ENCODE measurements around the gene LY9.

LY9 gene

GRCh38 chr1:160799641-160800040 is 3.7 kb downstream of the LY9 start:
- in situ Hi-C loops (cut with HindIII; ENCODE audit: low sequenced_read_pairs), result no loop called here
- no peak for TF ChIP-seq CTCF (IDR thresholded peaks at IDR 0.05; ENCODE audit: low read depth, low read length)
- DNase-seq (ENCODE audit: low read depth, low spot score), result no peak
- no peak overlapping the region for H3K4me3 ChIP-seq (ENCODE audit: low read depth, low read length)

DNA sequence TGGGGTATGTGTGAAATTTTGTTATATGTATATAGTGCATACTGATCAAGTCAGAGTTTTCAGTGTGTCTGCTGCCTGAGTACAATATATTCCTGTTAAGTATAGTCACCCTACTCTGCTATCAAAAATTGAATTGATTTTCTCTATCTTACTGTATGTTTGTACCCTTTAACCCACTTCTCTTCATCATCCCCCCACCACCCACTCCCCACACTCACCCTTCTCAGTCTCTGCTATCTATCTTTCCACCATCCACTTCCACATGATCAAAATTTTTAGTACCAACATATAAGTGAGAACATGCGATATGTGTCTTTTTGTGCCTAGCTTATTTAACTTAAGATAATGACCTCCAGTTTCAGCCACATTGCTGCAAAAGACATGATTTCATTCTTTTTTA is 4.2 kb downstream of the LY9 start:
- DNase-seq (ENCODE audit: low read depth, low spot score), result no peak
- in situ Hi-C loops (cut with HindIII; ENCODE audit: low sequenced_read_pairs), result no loop called here
- no peak for TF ChIP-seq CTCF (IDR thresholded peaks at IDR 0.05; ENCODE audit: low read depth, low read length)
- H3K4me3 ChIP-seq (ENCODE audit: low read depth, low read length), result no peak overlapping the region

GRCh38 chr1:160800645-160801408 is 4.9 kb downstream of the LY9 start:
- H3K4me3 ChIP-seq (ENCODE audit: low read depth, low read length), result no peak overlapping the region

DNA sequence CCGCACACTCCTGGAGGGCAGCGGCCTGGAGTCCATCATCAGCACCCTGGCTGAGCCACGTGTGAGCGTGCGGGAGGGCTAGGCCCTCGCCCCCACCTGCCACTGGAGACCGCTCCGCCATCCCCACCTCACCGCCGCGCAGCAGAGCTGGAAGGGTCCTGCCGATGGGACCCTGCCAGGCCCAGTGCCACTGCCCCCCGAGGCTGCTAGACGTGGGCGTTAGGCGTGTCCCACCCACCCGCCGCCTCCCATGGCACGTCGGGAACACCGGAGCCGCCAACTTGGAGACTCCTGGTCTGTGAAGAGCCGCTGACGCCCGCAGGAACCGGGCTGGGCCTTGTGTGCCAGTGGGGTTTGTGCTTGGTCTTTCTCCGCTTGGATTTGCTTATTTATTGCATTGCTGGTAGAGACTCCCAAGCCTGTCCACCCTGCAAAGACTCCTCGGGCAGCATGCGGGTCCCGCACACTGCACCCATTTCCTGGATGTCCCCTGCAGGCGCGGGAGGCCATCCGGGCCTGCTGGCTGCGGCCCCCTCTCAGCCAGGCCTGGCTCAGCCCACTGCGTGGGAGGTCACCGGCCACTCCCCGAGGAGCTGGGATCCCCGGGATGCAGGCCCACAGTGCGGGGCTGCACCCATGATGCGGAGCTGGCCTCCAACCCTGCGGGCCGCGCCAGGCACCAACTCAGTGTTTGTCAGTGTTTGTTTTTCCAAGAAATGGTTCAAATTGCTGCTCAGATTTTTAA is 6.0 kb downstream of the LY9 start:
- DNase-seq (ENCODE audit: low read depth, low spot score), result no peak
- no peak for TF ChIP-seq CTCF (IDR thresholded peaks at IDR 0.05; ENCODE audit: low read depth, low read length)
- in situ Hi-C loops (cut with HindIII; ENCODE audit: low sequenced_read_pairs), result no loop called here
- H3K4me3 ChIP-seq (ENCODE audit: low read depth, low read length), result no peak overlapping the region

More at GRCh38 chr1:160800645-160801408, 4.9 kb downstream of the LY9 start:
- DNase-seq (ENCODE audit: low read depth, low spot score), result no peak
- in situ Hi-C loops (cut with HindIII; ENCODE audit: low sequenced_read_pairs), result no loop called here
- TF ChIP-seq CTCF (IDR thresholded peaks at IDR 0.05; ENCODE audit: low read depth, low read length), result no peak

DNA sequence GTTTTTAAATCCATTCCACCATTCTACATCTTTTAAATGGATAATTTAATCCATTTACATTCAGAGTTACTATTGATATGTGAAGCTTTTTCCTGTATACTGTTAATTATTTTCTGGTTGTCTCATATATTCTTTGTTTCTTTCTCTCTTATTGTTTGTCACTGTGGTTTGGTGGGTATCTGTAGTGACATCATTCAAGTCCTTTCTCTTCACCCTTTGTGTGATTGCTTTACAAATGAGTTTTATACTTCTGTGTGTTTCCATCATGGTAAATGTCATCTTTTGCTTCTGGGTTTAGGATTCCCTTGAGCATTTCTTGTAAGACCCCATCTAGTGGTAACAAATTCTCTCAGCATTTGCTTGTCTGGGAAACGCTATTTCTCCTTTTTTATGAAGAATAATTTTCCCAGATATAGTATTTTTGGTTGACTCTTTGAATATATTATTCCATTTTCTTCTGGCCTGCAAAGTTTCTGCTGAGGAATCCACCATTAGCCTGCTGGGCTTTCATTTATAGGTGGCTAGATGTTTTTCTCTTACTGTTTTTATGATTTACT is 10.2 kb downstream of the LY9 start:
- TF ChIP-seq CTCF (IDR thresholded peaks at IDR 0.05; ENCODE audit: low read depth, low read length), result no peak
- no peak for DNase-seq (ENCODE audit: low read depth, low spot score)
- in situ Hi-C loops (cut with HindIII; ENCODE audit: low sequenced_read_pairs), result no loop called here
- no peak overlapping the region for H3K4me3 ChIP-seq (ENCODE audit: low read depth, low read length)

- in situ Hi-C loops (cut with HindIII; ENCODE audit: low sequenced_read_pairs), result no loop called here
- no peak for DNase-seq (ENCODE audit: low read depth, low spot score)
- no peak for TF ChIP-seq CTCF (IDR thresholded peaks at IDR 0.05; ENCODE audit: low read depth, low read length)
- H3K4me3 ChIP-seq (ENCODE audit: low read depth, low read length), result no peak overlapping the region
Measured at GRCh38 chr1:160806784-160807183, 10.8 kb downstream of the LY9 start.
